AG09319 (cell line): ENCODE data around the gene HIRIP3.

Experiments
- DNase-seq: peaks from one replicate; pipeline ENCODE4 v3.0.0-alpha.2; 2010; ENCODE audit warnings: low read depth; ENCODE audit errors: extremely low read depth
- TF ChIP-seq, protein P1 (sequence below): IDR thresholded peaks from 2 replicates; pipeline ENCODE4 v1.5.1; 2011; ENCODE audit warnings: low read depth, mild to moderate bottlenecking, inconsistent platforms, low read length, moderate library complexity

HIRIP3 gene

DNA sequence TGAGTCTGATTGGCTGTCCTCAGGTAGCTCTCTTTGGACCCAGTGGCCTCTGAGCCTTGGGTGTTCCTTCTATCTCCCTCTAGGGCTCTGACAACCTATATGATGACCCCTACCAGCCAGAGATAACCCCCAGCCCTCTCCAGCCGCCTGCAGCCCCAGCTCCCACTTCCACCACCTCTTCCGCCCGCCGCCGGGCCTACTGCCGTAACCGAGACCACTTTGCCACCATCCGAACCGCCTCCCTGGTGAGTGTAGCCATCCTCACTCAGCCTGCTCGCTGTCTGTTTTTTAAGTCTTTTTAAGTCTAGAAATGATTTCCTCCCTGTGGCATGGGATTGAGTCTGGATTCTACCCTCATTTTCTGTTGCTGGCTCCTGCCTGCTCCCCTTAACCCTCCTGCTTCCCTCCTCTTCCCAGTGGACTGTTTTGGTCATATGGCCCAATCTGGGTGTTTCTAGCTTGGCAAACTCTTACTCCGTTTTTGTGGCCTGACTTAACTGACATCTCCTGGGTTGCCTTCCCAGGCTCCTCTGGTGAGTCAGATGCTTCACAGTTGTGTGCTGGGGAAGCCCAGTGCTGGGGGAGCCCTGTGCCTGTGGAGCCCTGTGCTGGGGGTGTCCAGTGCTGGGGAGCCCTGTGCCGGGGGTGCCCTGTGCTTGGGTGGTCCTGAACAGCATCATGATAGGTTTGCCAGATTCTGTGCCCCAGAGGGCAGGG is 11.8 kb downstream of the HIRIP3 start:
- TF ChIP-seq, protein P1, sequence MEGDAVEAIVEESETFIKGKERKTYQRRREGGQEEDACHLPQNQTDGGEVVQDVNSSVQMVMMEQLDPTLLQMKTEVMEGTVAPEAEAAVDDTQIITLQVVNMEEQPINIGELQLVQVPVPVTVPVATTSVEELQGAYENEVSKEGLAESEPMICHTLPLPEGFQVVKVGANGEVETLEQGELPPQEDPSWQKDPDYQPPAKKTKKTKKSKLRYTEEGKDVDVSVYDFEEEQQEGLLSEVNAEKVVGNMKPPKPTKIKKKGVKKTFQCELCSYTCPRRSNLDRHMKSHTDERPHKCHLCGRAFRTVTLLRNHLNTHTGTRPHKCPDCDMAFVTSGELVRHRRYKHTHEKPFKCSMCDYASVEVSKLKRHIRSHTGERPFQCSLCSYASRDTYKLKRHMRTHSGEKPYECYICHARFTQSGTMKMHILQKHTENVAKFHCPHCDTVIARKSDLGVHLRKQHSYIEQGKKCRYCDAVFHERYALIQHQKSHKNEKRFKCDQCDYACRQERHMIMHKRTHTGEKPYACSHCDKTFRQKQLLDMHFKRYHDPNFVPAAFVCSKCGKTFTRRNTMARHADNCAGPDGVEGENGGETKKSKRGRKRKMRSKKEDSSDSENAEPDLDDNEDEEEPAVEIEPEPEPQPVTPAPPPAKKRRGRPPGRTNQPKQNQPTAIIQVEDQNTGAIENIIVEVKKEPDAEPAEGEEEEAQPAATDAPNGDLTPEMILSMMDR = no peak

DNA sequence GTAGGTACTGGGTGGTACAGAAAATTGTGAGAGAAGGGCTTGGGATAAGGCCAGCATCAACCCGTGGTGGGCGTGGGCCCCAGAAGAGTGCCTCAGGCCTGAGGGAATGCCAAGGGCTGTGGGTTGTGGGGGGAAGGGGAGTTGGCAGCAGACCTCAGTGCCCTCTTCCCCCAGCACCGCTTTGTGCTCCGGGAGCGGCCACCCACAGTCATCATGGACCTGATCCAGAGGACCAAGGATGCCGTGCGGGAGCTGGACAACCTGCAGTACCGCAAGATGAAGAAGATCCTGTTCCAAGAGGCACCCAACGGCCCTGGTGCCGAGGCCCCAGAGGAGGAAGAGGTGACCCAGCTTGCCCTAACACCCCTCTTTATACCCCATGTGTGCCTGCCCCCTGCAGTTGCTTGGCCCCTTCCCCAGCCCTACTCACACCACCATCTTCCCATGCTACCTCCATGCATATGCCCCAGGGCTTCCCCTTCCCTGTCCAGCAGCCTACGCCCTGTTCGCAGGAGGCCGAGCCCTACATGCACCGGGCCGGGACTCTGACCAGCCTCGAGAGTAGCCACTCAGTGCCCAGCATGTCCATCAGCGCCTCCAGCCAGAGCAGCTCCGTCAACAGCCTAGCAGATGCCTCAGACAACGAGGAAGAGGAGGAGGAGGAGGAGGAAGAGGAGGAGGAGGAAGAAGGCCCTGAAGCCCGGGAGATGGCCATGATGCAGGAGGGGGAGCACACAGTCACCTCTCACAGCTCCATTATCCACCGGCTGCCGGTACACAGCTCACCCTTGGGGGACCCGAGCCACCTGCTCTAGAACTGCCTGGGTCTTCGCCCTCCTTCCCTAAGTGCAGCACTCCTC is 12.6 kb downstream of the HIRIP3 start:
- no peak for DNase-seq
- TF ChIP-seq, protein P1 = no peak

More for the DNA sequence above, 11.8 kb downstream of the HIRIP3 start:
- no peak for DNase-seq

DNA sequence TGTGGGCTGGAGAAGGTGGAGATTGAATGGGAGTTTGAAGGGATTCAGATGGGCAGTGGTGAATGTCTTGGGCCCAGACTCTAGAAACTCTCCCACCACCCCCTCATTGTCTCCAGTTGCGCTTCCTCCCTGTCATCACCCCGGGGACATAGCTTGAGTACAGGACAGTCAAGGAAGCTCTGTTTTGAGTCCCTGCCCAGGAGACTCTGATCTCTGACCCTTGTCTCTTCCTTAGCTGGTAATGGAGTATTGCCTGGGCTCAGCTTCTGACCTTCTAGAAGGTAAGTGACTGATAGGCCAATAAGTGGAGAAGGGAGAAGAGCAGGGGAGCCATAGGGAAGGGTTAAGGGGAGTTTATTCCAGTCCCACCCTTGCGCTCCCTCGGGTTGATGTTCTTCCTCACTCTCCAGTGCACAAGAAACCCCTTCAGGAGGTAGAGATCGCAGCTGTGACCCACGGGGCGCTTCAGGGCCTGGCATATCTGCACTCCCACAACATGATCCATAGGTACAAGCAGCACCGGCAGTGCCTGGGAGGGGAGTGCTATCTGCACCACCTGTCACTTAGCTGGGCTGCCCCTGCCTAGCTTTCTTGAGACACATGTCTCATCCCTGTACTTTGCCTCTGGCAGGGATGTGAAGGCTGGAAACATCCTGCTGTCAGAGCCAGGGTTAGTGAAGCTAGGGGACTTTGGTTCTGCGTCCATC is 16.7 kb downstream of the HIRIP3 start:
- no peak for DNase-seq
- TF ChIP-seq, protein P1 = no peak

DNA sequence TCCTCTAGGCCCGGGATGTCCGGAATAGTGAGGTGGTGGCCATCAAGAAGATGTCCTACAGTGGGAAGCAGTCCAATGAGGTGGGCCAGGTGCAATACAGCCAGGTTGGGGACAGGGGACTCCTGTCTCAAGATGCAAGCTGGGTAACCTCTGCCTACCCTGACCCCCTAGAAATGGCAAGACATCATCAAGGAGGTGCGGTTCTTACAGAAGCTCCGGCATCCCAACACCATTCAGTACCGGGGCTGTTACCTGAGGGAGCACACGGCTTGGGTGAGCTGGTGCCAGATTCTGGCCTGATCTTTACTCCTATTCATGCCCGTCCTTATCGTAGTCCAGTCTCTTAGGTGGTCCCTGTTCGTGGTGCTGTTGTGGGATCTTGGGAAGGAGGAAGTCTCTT is 17.3 kb downstream of the HIRIP3 start:
- DNase-seq = no peak
- TF ChIP-seq, protein P1 = no peak

DNA sequence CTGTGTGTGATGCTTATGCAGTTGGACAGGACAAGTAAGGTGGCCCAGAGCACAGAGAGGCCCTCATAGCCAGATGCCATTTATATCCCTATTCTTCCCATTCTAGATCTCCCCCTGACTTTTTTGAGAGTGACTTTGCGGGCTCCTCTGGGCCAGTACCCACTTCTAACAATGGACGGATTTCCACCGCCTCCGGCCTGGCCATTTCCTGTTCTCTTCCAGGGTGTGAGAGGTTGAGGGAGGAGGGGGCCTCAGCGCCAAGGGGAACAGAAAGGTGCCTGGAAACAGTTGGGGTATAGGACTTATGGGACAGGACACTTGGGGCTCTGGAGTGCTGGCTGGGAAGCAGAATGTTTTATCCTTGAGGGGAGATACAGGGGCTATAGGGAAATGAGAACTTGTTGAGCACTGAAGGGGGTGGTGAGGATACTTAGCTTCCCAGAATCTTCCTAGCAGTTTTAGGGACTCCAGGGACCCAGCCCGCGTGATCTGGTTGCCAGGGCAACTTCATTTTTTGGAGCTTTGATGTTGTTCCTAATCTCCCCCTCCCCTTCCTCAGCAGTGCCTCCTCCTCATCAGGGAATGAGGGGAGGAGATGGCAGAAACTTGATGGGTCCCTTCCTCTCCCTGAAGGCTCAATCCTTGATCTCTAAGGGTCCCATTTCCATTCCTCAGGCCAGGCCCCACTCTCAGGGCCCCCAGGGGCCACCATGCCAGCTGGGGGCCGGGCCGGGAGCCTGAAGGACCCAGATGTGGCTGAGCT is 18.2 kb downstream of the HIRIP3 start:
- TF ChIP-seq, protein P1 = no peak
- DNase-seq = no peak

DNA sequence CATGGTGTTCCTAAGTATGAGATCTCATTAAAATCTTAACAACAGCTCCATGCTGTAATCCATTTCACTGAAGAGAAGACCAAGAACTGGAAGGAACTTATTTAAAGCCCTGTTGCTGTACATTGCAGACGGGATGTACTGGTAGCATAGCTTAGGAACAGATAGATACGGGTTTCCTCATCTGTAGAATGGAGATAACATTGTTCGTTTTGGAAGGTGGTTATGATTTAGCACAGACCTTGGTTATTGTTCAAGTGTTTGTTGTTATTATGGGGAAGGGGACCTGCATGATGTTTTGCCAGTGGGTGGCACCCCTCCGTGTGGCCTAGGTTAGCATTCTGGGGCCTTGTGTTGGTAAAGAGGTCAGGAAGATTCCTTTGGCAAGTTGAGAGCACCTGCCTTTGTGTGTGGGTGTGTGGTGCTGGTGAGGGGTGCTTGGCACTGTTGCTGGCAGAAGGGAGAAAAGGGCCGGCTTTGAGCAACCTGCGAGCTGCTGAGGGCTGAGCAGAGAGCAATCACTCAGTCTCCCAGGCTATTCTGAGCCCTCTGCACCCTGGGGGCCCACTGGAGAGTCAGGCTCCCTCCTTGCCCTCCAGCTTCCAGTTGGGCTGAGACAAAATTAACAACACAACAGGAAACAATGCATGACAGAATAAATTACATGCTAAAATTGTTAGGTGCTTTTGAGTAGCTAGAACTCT is 19.5 kb downstream of the HIRIP3 start:
- TF ChIP-seq, protein P1 = no peak
- DNase-seq = no peak
